ENCODE results near the gene PIBF1.

Gene PIBF1

GRCh38 chr13:73055813-73056564, 274.1 kb downstream of the PIBF1 start:
- Histone ChIP-seq H3K4me2 (ENCODE audit: low read length) (peak overlapping the region; percentile 52), H3K4me1 (ENCODE audit: control insufficient read depth, insufficient read depth, low read length) (peaks cover 18% of the 10 kb centered on the region), H3K9me3 (replicated peaks; ENCODE audit: low read length) (no peaks in the 10 kb centered on the region), H3K27me3 (ENCODE audit: control insufficient read depth, insufficient read depth, low read length) (no peaks in the 10 kb centered on the region), H3K9ac (ENCODE audit: low read depth, low read length) (no peak overlapping the region), H3K4me3 (ENCODE audit: low read length) (no peak overlapping the region), H3K36me3 (ENCODE audit: insufficient read depth, low read length) (no peaks in the 10 kb centered on the region)

GRCh38 chr13:73056565-73056962, 274.6 kb downstream of the PIBF1 start:
- peaks cover 20% of the 10 kb centered on the region for H3K4me1 ChIP-seq (ENCODE audit: control insufficient read depth, insufficient read depth, low read length)
- H3K9ac ChIP-seq (ENCODE audit: low read depth, low read length) = no peak overlapping the region
- no peak overlapping the region for H3K4me2 ChIP-seq (ENCODE audit: low read length)
- no peaks in the 10 kb centered on the region for H3K27me3 ChIP-seq (ENCODE audit: control insufficient read depth, insufficient read depth, low read length)
- H3K9me3 ChIP-seq (replicated peaks; ENCODE audit: low read length) = no peaks in the 10 kb centered on the region
- H3K4me3 ChIP-seq (ENCODE audit: low read length) = no peak overlapping the region
- H3K36me3 ChIP-seq (ENCODE audit: insufficient read depth, low read length) = no peaks in the 10 kb centered on the region

GRCh38 chr13:73057284-73058063, 275.5 kb downstream of the PIBF1 start:
- Histone ChIP-seq H3K9me3 (replicated peaks; ENCODE audit: low read length) (no peaks in the 10 kb centered on the region), H3K36me3 (ENCODE audit: insufficient read depth, low read length) (peaks cover 8% of the 10 kb centered on the region), H3K4me3 (ENCODE audit: low read length) (no peak overlapping the region), H3K4me2 (ENCODE audit: low read length) (peak overlapping the region; percentile 81), H3K9ac (ENCODE audit: low read depth, low read length) (peak overlapping the region; percentile 56), H3K4me1 (ENCODE audit: control insufficient read depth, insufficient read depth, low read length) (peaks cover 29% of the 10 kb centered on the region), H3K27me3 (ENCODE audit: control insufficient read depth, insufficient read depth, low read length) (no peaks in the 10 kb centered on the region)

GRCh38 chr13:73058064-73058313, 276.1 kb downstream of the PIBF1 start:
- peak overlapping the region; percentile 77 for H3K4me3 ChIP-seq (ENCODE audit: low read length)
- peak overlapping the region; percentile 81 for H3K4me2 ChIP-seq (ENCODE audit: low read length)
- H3K36me3 ChIP-seq (ENCODE audit: insufficient read depth, low read length) = peaks cover 10% of the 10 kb centered on the region
- H3K27me3 ChIP-seq (ENCODE audit: control insufficient read depth, insufficient read depth, low read length) = no peaks in the 10 kb centered on the region
- H3K9me3 ChIP-seq (replicated peaks; ENCODE audit: low read length) = no peaks in the 10 kb centered on the region
- peaks cover 31% of the 10 kb centered on the region for H3K4me1 ChIP-seq (ENCODE audit: control insufficient read depth, insufficient read depth, low read length)
- peak overlapping the region; percentile 56 for H3K9ac ChIP-seq (ENCODE audit: low read depth, low read length)

GRCh38 chr13:73058432-73058735, 276.5 kb downstream of the PIBF1 start:
- H3K9me3 ChIP-seq (replicated peaks; ENCODE audit: low read length) = no peaks in the 10 kb centered on the region
- H3K27me3 ChIP-seq (ENCODE audit: control insufficient read depth, insufficient read depth, low read length) = no peaks in the 10 kb centered on the region
- peak overlapping the region; percentile 81 for H3K4me2 ChIP-seq (ENCODE audit: low read length)
- peaks cover 34% of the 10 kb centered on the region for H3K4me1 ChIP-seq (ENCODE audit: control insufficient read depth, insufficient read depth, low read length)
- H3K4me3 ChIP-seq (ENCODE audit: low read length) = peak overlapping the region; percentile 77
- H3K9ac ChIP-seq (ENCODE audit: low read depth, low read length) = peak overlapping the region; percentile 56
- peaks cover 12% of the 10 kb centered on the region for H3K36me3 ChIP-seq (ENCODE audit: insufficient read depth, low read length)

GRCh38 chr13:73058736-73059459, 277.0 kb downstream of the PIBF1 start, which contains the start of gene KLF5:
Gene KLF5, plus strand, starts transcription at chr13:73059005. Its CDS starts 323 bp downstream, at chr13:73059328.
- Histone ChIP-seq H3K27me3 (ENCODE audit: control insufficient read depth, insufficient read depth, low read length) (no peaks in the 10 kb centered on the region), H3K4me1 (ENCODE audit: control insufficient read depth, insufficient read depth, low read length) (peaks cover 39% of the 10 kb centered on the region), H3K4me3 (ENCODE audit: low read length) (peak within 1 kb of the TSS; percentile 77), H3K4me2 (ENCODE audit: low read length) (peak within 1 kb of the TSS; percentile 81), H3K9me3 (replicated peaks; ENCODE audit: low read length) (no peaks in the 10 kb centered on the region), H3K9ac (ENCODE audit: low read depth, low read length) (peak within 1 kb of the TSS; percentile 90), H3K36me3 (ENCODE audit: insufficient read depth, low read length) (peaks cover 17% of the 10 kb centered on the region)

GRCh38 chr13:73059460-73060250, 277.7 kb downstream of the PIBF1 start:
- Histone ChIP-seq H3K27me3 (ENCODE audit: control insufficient read depth, insufficient read depth, low read length) (no peaks in the 10 kb centered on the region), H3K9me3 (replicated peaks; ENCODE audit: low read length) (no peaks in the 10 kb centered on the region), H3K4me2 (ENCODE audit: low read length) (peak overlapping the region; percentile 81), H3K4me3 (ENCODE audit: low read length) (peak overlapping the region; percentile 77), H3K9ac (ENCODE audit: low read depth, low read length) (peak overlapping the region; percentile 90), H3K36me3 (ENCODE audit: insufficient read depth, low read length) (peaks cover 23% of the 10 kb centered on the region), H3K4me1 (ENCODE audit: control insufficient read depth, insufficient read depth, low read length) (peaks cover 39% of the 10 kb centered on the region)

- Histone ChIP-seq H3K4me3 (ENCODE audit: low read length) (peak overlapping the region; percentile 77), H3K4me1 (ENCODE audit: control insufficient read depth, insufficient read depth, low read length) (peaks cover 37% of the 10 kb centered on the region), H3K27me3 (ENCODE audit: control insufficient read depth, insufficient read depth, low read length) (no peaks in the 10 kb centered on the region), H3K4me2 (ENCODE audit: low read length) (peak overlapping the region; percentile 81), H3K9ac (ENCODE audit: low read depth, low read length) (peak overlapping the region; percentile 90), H3K9me3 (replicated peaks; ENCODE audit: low read length) (no peaks in the 10 kb centered on the region), H3K36me3 (ENCODE audit: insufficient read depth, low read length) (peaks cover 31% of the 10 kb centered on the region)
Observed at GRCh38 chr13:73060251-73061160, 278.6 kb downstream of the PIBF1 start.

GRCh38 chr13:73061473-73061872, 279.5 kb downstream of the PIBF1 start:
- peaks cover 27% of the 10 kb centered on the region for H3K4me1 ChIP-seq (ENCODE audit: control insufficient read depth, insufficient read depth, low read length)

GRCh38 chr13:73061876-73062275, 279.9 kb downstream of the PIBF1 start:
- no peaks in the 10 kb centered on the region for H3K27me3 ChIP-seq (ENCODE audit: control insufficient read depth, insufficient read depth, low read length)
- H3K4me3 ChIP-seq (ENCODE audit: low read length) = peak overlapping the region; percentile 77
- peaks cover 43% of the 10 kb centered on the region for H3K36me3 ChIP-seq (ENCODE audit: insufficient read depth, low read length)
- H3K4me2 ChIP-seq (ENCODE audit: low read length) = peak overlapping the region; percentile 81
- H3K9me3 ChIP-seq (replicated peaks; ENCODE audit: low read length) = no peaks in the 10 kb centered on the region
- H3K4me1 ChIP-seq (ENCODE audit: control insufficient read depth, insufficient read depth, low read length) = peaks cover 26% of the 10 kb centered on the region
- H3K9ac ChIP-seq (ENCODE audit: low read depth, low read length) = peak overlapping the region; percentile 90

More at GRCh38 chr13:73061473-73061872, 279.5 kb downstream of the PIBF1 start:
- peak overlapping the region; percentile 77 for H3K4me3 ChIP-seq (ENCODE audit: low read length)
- no peaks in the 10 kb centered on the region for H3K9me3 ChIP-seq (replicated peaks; ENCODE audit: low read length)
- H3K4me2 ChIP-seq (ENCODE audit: low read length) = peak overlapping the region; percentile 81
- peak overlapping the region; percentile 90 for H3K9ac ChIP-seq (ENCODE audit: low read depth, low read length)
- H3K36me3 ChIP-seq (ENCODE audit: insufficient read depth, low read length) = peaks cover 39% of the 10 kb centered on the region
- H3K27me3 ChIP-seq (ENCODE audit: control insufficient read depth, insufficient read depth, low read length) = no peaks in the 10 kb centered on the region
